Measurements from ENCODE around the gene PORCN.

DNA sequence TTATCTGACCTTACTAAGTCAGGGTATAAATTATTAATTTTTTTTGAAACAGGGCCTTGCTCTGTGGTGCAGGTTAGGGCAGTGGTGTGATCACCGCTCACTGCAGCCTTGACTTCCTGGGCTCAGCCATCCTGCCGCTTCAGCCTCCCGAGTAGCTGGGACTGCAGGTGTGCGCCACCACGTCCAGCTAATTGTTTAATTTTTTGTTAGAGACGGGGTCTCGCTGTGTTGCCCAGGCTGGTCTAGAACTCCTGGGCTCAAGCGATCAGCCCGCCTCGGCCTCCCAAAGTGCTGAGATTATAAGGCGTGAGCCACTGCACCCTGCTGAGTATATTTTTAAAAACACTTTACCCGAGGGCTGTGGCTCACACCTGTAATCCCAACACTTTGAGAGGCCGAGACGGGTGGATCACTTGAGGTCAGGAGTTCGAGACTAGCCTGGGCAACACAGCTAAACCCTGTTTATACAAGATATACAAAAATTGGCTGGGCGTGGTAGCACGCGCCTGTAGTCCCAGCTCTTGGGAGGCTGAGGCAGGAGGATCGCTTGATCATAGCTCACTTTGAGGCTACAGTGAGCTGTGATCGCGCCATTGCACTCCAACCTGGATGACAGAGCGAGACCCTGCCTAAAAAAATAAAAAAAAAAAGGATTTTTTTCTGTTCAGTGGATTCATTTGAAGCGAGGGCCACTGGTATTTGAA lies 30.0 kb downstream of the PORCN start:
- TF ChIP-seq POLR2AphosphoS5 (IDR thresholded peaks at IDR 0.05; ENCODE audit: low read depth, low read length) (no peak), TAF1 (IDR thresholded peaks at IDR 0.05; ENCODE audit: borderline replicate concordance, insufficient read depth, low read length) (no peak), SIN3A (IDR thresholded peaks at IDR 0.05; ENCODE audit: borderline replicate concordance, insufficient read depth, low read length) (no peak)
- TF ChIP-seq, protein P1, sequence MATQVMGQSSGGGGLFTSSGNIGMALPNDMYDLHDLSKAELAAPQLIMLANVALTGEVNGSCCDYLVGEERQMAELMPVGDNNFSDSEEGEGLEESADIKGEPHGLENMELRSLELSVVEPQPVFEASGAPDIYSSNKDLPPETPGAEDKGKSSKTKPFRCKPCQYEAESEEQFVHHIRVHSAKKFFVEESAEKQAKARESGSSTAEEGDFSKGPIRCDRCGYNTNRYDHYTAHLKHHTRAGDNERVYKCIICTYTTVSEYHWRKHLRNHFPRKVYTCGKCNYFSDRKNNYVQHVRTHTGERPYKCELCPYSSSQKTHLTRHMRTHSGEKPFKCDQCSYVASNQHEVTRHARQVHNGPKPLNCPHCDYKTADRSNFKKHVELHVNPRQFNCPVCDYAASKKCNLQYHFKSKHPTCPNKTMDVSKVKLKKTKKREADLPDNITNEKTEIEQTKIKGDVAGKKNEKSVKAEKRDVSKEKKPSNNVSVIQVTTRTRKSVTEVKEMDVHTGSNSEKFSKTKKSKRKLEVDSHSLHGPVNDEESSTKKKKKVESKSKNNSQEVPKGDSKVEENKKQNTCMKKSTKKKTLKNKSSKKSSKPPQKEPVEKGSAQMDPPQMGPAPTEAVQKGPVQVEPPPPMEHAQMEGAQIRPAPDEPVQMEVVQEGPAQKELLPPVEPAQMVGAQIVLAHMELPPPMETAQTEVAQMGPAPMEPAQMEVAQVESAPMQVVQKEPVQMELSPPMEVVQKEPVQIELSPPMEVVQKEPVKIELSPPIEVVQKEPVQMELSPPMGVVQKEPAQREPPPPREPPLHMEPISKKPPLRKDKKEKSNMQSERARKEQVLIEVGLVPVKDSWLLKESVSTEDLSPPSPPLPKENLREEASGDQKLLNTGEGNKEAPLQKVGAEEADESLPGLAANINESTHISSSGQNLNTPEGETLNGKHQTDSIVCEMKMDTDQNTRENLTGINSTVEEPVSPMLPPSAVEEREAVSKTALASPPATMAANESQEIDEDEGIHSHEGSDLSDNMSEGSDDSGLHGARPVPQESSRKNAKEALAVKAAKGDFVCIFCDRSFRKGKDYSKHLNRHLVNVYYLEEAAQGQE (IDR thresholded peaks at IDR 0.05; ENCODE audit: insufficient read depth in 1 of 2, low read depth in 2 of 2, low read length in 2 of 2) = no peak

Data from PFSK-1 (cell line).